Measurements from ENCODE around the gene CLASP2.
"Not testable (repeated sequence)": the region's sequence is repeated elsewhere in the genome, so short reads cannot be mapped to it uniquely, and the experiment has no call there.

Gene CLASP2

DNA sequence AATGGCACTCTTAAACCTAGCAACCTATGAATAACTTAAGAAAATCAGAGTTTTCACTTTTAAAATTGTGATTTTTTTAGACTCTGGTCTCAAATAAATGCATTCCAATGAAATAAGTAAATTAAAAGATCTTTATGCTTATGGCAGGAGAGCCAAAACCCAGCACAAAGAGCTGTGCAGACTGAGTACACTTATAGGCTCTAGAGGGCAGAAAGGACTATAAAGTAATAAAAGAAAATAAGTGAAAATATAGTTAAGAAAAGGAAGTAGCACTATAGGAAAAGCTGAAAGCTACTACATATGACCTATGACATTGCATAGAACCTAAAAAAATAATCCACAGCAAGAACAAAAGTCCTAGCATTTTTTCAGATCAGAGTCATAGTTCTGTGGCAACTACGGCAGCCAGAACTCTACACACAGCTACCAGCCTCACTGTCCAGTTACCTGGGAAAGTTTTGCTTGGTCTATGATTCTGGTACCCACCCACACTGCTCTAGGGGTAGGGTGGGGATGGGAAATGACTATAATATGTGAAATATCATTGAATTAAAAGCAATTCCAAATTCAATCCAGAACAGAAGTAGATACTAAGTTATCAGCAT lies 30.5 kb downstream of the CLASP2 start:
- DNase-seq (ENCODE audit: low spot score): no peak

- DNase-seq (ENCODE audit: low spot score): no peak
These were observed 35.3 kb downstream of the CLASP2 start for GRCh38 chr3:33682770-33683169.

DNA sequence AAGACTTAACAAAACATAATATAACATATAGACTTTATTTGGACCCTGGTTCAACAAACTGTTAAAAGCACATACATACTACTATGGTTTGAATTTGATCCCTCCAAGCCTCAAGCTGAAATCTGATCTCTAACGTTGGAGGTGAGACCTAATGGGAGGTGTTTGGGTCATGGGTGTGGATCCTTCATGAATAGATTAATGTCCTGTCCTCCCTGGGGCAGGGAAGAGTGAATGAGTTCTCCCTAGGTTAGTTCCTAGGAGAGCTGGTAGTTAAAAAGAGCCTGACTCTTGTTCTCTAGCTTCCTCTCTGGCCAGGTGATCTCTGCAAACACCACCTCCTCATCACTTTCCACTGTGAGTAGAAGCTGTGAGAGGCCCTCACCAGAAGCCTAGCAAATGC lies 36.4 kb downstream of the CLASP2 start:
- no peak for DNase-seq (ENCODE audit: low spot score)

- no peak for DNase-seq (ENCODE audit: low spot score)
These were observed 40.0 kb downstream of the CLASP2 start for GRCh38 chr3:33678073-33678472.

DNA sequence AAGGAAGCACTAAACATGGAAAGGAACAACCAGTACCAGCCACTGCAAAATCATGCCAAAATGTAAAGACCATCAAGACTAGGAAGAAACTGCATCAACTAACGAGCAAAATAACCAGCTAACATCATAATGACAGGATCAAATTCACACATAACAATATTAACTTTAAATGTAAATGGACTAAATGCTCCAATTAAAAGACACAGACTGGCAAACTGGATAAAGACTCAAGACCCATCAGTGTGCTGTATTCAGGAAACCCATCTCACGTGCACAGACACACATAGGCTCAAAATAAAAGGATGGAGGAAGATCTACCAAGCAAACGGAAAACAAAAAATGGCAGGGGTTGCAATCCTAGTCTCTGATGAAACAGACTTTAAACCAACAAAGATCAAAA lies 44.6 kb downstream of the CLASP2 start:
- DNase-seq (ENCODE audit: low spot score): not testable (repeated sequence)

DNA sequence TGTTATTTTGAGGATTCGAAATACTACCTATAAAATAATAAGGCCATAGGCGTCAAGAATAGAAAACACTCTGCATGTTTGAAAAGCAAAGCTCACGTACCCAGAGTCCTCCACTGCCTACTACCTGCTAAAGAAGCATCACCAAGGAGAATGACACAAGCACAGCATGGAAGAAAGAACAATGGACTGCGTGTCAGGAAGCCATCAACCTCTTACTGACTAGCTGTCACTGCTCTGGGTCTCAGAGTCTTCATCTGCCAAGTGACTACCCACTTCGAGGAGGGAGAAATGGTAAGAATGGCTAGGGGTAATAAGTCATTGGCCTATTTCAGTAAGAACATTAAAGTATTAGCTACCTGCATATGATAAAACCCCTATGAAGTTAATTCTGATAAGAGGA lies 49.4 kb downstream of the CLASP2 start:
- no peak for DNase-seq (ENCODE audit: low spot score)

DNA sequence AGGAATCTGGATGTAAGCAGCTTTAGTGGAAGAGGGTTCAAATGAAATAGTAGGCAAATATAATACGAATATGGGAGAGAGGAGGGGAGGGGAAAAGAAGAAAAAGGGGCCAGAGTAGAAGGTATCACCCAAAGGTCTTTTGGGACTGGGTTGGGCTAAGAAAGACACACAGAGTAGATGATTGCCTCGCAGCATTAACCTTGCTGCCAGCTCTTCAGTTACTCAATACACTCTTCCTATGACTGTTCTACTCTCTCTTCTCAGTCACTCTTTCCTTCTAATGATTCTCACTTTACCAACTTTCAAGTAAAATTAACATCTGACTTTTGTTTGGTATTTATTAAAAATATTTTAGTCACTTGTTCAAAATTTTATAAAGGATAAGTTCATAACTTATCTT lies 52.8 kb downstream of the CLASP2 start:
- DNase-seq (ENCODE audit: low spot score): no peak

DNA sequence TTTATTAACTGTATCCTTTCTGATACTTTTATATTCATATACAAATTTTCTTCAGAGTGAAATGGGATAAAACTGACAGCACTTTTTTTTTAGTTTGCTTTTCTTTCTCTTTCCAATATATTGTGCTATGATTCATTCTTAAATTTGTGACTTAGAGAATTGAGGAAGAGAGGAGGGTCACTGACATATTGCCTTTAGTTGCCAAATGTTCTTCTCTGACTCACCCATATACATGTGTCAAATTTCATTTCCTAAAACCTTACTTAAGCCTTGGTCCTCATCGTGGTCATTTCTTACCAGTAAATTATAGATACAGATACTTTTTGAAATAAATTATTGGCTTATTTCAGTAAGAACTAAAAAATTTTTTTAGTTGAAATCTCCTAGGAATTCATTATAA lies 53.9 kb downstream of the CLASP2 start:
- no peak for DNase-seq (ENCODE audit: low spot score)

- DNase-seq (ENCODE audit: low spot score): no peak
These were observed 55.0 kb downstream of the CLASP2 start for GRCh38 chr3:33663042-33663441.

GRCh38 chr3:33659856-33660434 lies 58.1 kb downstream of the CLASP2 start:
- no peak for DNase-seq (ENCODE audit: low spot score)

- no peak for DNase-seq (ENCODE audit: low spot score)
These were observed 58.8 kb downstream of the CLASP2 start for GRCh38 chr3:33658991-33659848.

GRCh38 chr3:33658621-33658990 lies 59.4 kb downstream of the CLASP2 start:
- no peak for DNase-seq (ENCODE audit: low spot score)

DNA sequence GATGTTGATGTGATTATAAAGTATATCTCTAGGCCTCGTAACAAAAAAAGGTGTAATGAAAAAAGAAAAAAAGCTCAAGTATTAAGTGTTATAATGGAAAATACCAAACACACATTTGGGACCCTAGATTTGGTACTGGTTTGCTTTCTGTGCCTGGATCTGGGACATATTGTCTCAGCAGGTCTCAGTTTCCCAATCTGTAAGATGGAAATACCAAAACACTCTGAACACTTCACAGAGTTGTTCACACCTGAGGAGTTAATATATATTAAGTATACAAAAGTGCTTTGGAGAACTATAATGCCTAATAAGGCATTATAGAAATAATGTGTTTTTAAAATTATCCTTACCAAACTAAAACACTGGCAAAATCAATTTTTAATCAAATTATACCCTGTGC lies 60.0 kb downstream of the CLASP2 start:
- no peak for DNase-seq (ENCODE audit: low spot score)

GRCh38 chr3:33652736-33653135 lies 65.3 kb downstream of the CLASP2 start:
- no peak for DNase-seq (ENCODE audit: low spot score)

- not testable (repeated sequence) for DNase-seq (ENCODE audit: low spot score)
These were observed 67.0 kb downstream of the CLASP2 start for GRCh38 chr3:33651101-33651500.

DNA sequence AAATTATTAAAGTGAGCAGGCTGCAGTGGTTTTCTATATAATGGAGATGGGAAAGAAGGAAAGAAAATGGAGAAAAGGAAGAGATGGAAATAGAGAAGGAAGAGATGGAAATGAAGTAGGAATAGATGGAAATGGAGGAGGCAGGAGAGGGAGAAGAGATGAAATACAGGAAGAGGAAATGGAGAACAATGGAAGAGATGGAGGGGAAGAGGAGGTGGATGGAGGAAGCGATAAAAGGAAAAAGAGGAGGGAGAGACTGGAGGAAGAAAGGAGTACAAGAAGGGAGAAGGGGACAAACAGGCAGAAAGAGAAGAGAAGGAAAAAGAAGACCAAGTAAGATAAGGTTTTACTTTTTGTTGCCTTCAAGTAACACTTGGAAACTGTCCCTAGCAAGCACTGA lies 67.6 kb downstream of the CLASP2 start:
- no peak for DNase-seq (ENCODE audit: low spot score)

DNA sequence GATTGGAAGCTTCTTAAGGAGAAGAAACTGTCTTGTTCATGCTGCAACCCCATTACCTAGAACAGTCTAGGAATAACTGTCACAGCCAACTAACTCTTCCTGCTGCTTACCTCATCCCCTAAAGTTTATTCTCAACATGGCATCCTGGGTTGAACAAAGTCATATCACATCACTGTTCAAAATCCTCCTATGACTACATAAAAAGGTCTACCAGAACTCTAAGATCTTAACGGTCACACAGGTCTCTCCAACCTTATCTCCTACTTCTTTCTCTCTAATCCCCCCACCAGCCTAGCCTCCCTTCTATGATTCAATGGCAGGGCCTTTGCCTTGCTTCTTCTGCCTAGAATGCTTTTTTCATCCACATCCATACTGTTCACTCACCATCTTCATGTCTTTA lies 69.3 kb downstream of the CLASP2 start:
- DNase-seq (ENCODE audit: low spot score): no peak

DNA sequence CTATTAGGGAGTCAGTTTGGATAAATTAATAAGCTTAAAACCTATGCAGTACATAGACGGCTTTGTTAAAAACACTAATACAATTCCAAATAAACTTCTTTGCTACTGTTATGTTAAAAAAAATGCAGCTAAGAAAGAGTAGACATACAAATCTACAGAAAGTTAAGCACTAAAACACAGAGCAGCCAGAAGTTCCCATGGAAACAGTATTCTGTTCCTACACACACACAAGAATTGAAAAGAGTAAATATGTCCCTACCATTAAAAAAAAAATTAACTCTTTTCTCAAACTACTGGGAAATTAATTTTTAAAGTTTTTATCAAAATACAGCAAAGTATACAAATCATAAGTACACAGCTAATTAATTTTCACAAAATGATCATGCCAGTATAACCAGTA lies 71.6 kb downstream of the CLASP2 start:
- DNase-seq (ENCODE audit: low spot score): no peak

- no peak for DNase-seq (ENCODE audit: low spot score)
These were observed 72.9 kb downstream of the CLASP2 start for GRCh38 chr3:33645060-33645647.

- DNase-seq (ENCODE audit: low spot score): no peak
These were observed 73.5 kb downstream of the CLASP2 start for GRCh38 chr3:33644582-33644981.

DNA sequence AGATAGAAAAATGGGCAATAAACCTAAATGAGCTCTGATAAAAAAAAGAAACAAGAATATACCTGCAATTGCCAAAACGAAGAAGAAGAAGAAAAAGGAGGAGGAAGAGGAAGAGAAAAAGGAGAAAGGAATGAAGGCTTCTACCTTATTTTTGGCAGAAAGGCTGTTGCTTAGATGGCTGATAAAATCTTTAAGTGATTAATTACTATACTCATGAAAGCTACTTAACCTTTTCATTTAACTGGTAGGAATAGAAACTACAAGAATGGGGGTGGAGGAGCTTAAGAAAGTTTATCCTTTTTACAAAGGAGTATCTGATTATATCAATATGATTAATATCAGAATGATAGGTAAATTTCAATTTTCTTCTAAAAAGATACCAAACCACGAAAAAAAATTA lies 75.2 kb downstream of the CLASP2 start:
- DNase-seq (ENCODE audit: low spot score): no peak

DNA sequence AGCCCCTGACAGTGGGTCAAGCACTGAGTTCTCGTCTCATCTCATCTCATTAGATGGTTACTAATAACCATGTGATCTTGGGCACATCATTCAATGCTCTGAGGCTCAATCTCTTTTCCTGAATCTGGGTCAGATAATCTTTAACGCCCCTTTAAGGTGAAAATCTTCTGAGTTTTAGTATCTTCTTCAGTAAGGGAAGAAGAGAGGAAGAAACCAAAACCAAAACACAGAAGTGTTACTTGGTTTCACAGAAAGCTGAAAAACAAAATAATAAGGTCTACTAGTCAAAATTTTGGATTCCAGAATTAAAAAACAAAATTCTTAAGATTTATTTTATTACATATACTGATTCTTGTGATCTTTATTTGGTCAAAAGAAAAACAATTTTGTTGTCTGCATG lies 78.2 kb downstream of the CLASP2 start:
- no peak for DNase-seq (ENCODE audit: low spot score)

DNA sequence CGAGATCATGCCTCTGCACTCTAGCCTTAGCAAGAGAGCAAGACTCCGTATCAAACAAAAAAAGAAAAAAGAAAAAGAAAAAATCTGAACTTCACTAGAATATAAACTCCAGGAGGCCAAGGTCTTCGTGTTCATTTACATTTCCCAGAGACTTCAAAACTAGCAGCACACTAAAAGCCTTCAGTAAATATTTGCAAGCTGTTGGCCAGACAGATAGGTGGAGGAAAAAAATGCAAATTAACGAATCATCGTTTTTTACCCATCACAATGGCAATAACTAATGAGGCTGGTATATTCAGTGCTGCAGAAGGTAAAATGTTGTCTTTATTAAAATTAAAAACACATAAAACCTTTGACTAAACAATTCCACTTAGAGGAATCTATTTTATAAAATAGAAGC lies 80.6 kb downstream of the CLASP2 start:
- DNase-seq (ENCODE audit: low spot score): no peak

Data from NAMALWA (cell line).